Right atrium auricular region (tissue), 2 donors: ENCODE data around the gene SRGAP1. TPM values are rescaled to one million over a fixed set of nuclear protein-coding genes. Genes with fewer than 3 reads are reported as not detected.
"Not testable (repeated sequence)": the region's sequence is repeated elsewhere in the genome, so short reads cannot be mapped to it uniquely, and the experiment has no call there.

Experiments used
- DNase-seq: peaks from one replicate; pipeline ENCODE4 v3.0.0-alpha.2; 2019; ENCODE audit warnings: low spot score
- H3K27ac ChIP-seq, 2 donors: fragments of 200-600 bp; sonication (generic); 1 replicate in 1 of 2; 2 replicates in 1 of 2; pipeline ENCODE4 v1.5.1; 2016 to 2019
- H3K27me3 ChIP-seq, 2 donors: fragments of 200-600 bp; sonication (generic); one replicate each; pipeline versions ENCODE4 v1.5.1 to v1.6.0; 2017 to 2019
- H3K36me3 ChIP-seq: fragments of 200-600 bp; sonication (generic); one replicate; pipeline ENCODE4 v1.5.1; 2016
- H3K4me1 ChIP-seq, 2 donors: fragments of 200-600 bp; sonication (generic); one replicate each; pipeline versions ENCODE4 v1.5.1 to v1.6.0; 2017 to 2019
- H3K4me3 ChIP-seq, 2 donors: fragments of 200-600 bp; sonication (generic); 1 replicate in 1 of 2; 2 replicates in 1 of 2; pipeline ENCODE4 v1.5.1; 2017 to 2019; ENCODE audit warnings: mild to moderate bottlenecking in 1 of 2, moderate library complexity in 1 of 2
- H3K9me3 ChIP-seq, 2 donors: fragments of 200-600 bp; sonication (generic); one replicate each; pipeline ENCODE4 v1.5.1; 2019
- CTCF ChIP-seq, 2 donors: fragments of 200-600 bp; sonication (generic); IDR thresholded peaks; one replicate each; pipeline ENCODE4 v1.5.1; 2019; ENCODE audit warnings: antibody characterized with exemption in 2 of 2
- total RNA-seq, 2 donors: library from RNA; depleted of rRNA; stranded (reverse); fragments of >200 nt; gene quantifications; one replicate each; pipeline ENCODE4 v1.1.0, GENCODE V29; 2016

SRGAP1 gene
- total RNA-seq, 2 donors from 2014 or later: 1.4 to 3.3 TPM

GRCh38 chr12:64016521-64016920, 172.0 kb downstream of the SRGAP1 start:
- no peak for DNase-seq
- H3K4me1 ChIP-seq: no peaks in the 10 kb centered on the region

GRCh38 chr12:64018116-64018515, 173.6 kb downstream of the SRGAP1 start:
- H3K36me3 ChIP-seq, H3K4me3 ChIP-seq, H3K4me1 ChIP-seq, DNase-seq, H3K27ac ChIP-seq, H3K27me3 ChIP-seq, H3K9me3 ChIP-seq: not testable (repeated sequence)

More at GRCh38 chr12:64016521-64016920, 172.0 kb downstream of the SRGAP1 start:
- no peaks in the 10 kb centered on the region for H3K36me3 ChIP-seq
- TF ChIP-seq CTCF (IDR thresholded peaks at IDR 0.05): no peak
- H3K4me3 ChIP-seq: no peak overlapping the region
- H3K9me3 ChIP-seq: no peaks in the 10 kb centered on the region
- no peak overlapping the region for H3K27ac ChIP-seq
- H3K27me3 ChIP-seq: no peaks in the 10 kb centered on the region

GRCh38 chr12:64018524-64018923, 174.0 kb downstream of the SRGAP1 start:
- H3K9me3 ChIP-seq: no peaks in the 10 kb centered on the region
- H3K4me1 ChIP-seq: no peaks in the 10 kb centered on the region
- no peak for TF ChIP-seq CTCF (IDR thresholded peaks at IDR 0.05)
- DNase-seq: no peak
- H3K4me3 ChIP-seq: no peak overlapping the region
- no peaks in the 10 kb centered on the region for H3K36me3 ChIP-seq
- no peak overlapping the region for H3K27ac ChIP-seq
- no peaks in the 10 kb centered on the region for H3K27me3 ChIP-seq

- Histone ChIP-seq H3K4me3 (no peak overlapping the region), H3K27me3 (no peaks in the 10 kb centered on the region), H3K36me3 (no peaks in the 10 kb centered on the region), H3K9me3 (no peaks in the 10 kb centered on the region), H3K27ac (no peak overlapping the region), H3K4me1 (no peaks in the 10 kb centered on the region)
- no peak for TF ChIP-seq CTCF (IDR thresholded peaks at IDR 0.05)
- no peak for DNase-seq
Observed at GRCh38 chr12:64019101-64019500, 174.6 kb downstream of the SRGAP1 start.

GRCh38 chr12:64019654-64020053, 175.2 kb downstream of the SRGAP1 start:
- no peak overlapping the region for H3K4me3 ChIP-seq

GRCh38 chr12:64025174-64025958, 180.9 kb downstream of the SRGAP1 start:
- DNase-seq: no peak
- Histone ChIP-seq H3K4me3 (no peak overlapping the region), H3K27me3 (no peaks in the 10 kb centered on the region), H3K27ac (no peak overlapping the region), H3K4me1 (no peaks in the 10 kb centered on the region), H3K36me3 (no peaks in the 10 kb centered on the region), H3K9me3 (no peaks in the 10 kb centered on the region)
- no peak for TF ChIP-seq CTCF (IDR thresholded peaks at IDR 0.05)

More at GRCh38 chr12:64019654-64020053, 175.2 kb downstream of the SRGAP1 start:
- TF ChIP-seq CTCF (IDR thresholded peaks at IDR 0.05): no peak
- DNase-seq: no peak
- Histone ChIP-seq H3K36me3 (no peaks in the 10 kb centered on the region), H3K9me3 (no peaks in the 10 kb centered on the region), H3K27ac (no peak overlapping the region), H3K4me1 (no peaks in the 10 kb centered on the region), H3K27me3 (no peaks in the 10 kb centered on the region)
